Stimulated activated naive CD8-positive, alpha-beta T cell treated with anti-CD3 and anti-CD28 coated beads, Interleukin-15, Interleukin-2, amounts not matched to agents 100 ng/mL and 50 ng/mL, for 24 hours (primary cell): ENCODE results near the gene FANK1.
A peak's percentile ranks its signal among the peaks of the same experiment; 100 is the strongest.
"Not testable (repeated sequence)": the region's sequence is repeated elsewhere in the genome, so short reads cannot be mapped to it uniquely, and the experiment has no call there.

Experiments used
- H3K27ac Mint-ChIP-seq: one replicate; pipeline ENCODE4 v1.8.0; 2021; ENCODE audit warnings: mild to moderate bottlenecking, mixed read lengths
- H3K27me3 Mint-ChIP-seq: one replicate; pipeline ENCODE4 v1.8.0; 2021; ENCODE audit warnings: mixed read lengths
- H3K36me3 Mint-ChIP-seq: one replicate; pipeline ENCODE4 v1.8.0; 2021; ENCODE audit warnings: low read depth, mixed read lengths
- H3K4me1 Mint-ChIP-seq: one replicate; pipeline ENCODE4 v1.8.0; 2021; ENCODE audit warnings: low read depth, mixed read lengths
- H3K4me3 Mint-ChIP-seq: one replicate; pipeline ENCODE4 v1.8.0; 2021; ENCODE audit warnings: mild to moderate bottlenecking, mixed read lengths
- H3K9me3 Mint-ChIP-seq: one replicate; pipeline ENCODE4 v1.8.0; 2021; ENCODE audit warnings: mixed read lengths

Gene FANK1

GRCh38 chr10:125896088-125896934, at the start of gene FANK1:
FANK1 (plus strand) TSS chr10:125896564; CDS start chr10:125896643, 79 bp downstream.
- not testable (repeated sequence) for H3K36me3 Mint-ChIP-seq, H3K27me3 Mint-ChIP-seq, H3K9me3 Mint-ChIP-seq
- Mint-ChIP-seq H3K4me3 (peak within 1 kb of the TSS; percentile 90), H3K4me1 (peaks cover 21% of the 10 kb centered on the region), H3K27ac (peak within 1 kb of the TSS; percentile 95)

DNA sequence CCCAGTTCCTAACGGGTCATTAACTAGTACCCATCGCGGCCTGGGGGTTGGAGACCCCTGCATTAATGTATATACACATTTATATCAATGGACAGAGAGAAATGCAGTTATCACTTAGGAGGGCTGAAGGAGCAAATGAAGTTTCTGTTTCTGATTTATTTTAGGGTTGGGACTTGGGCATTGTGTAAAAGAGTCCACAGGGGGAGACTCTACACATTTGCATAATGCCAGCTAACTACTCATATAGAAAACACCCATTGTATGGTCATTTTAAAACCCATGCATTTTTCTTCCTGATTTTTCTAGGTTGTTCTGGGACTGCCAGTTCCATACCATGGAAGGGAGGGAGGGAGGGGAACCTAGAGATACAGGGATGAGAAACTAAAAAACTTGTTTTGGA, 49.5 kb upstream of the FANK1 start:
- no peak overlapping the region for H3K27ac Mint-ChIP-seq
- H3K4me3 Mint-ChIP-seq, result no peak overlapping the region
- peaks cover 32% of the 10 kb centered on the region for H3K36me3 Mint-ChIP-seq
- H3K4me1 Mint-ChIP-seq, result no peaks in the 10 kb centered on the region
- H3K9me3 Mint-ChIP-seq, result no peaks in the 10 kb centered on the region
- H3K27me3 Mint-ChIP-seq, result no peaks in the 10 kb centered on the region

DNA sequence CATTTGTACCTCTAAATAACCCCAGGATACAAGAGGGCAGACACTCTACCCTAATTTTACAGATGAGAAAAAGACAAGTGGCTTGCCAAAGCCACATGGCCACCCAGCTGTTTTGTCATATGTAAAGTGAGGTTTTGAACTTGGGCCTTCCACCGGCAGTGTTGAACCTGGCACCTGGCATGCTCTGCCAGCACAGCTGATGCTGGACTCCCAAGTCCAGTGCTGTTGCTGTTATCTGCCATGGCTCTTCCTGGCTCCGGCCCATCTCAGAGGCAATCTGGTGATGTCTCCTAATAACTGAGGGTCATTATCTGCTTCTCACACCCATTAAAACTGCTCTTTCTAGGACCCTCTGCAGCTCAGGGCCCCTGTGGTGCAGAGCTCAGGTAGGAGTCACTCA, 48.0 kb upstream of the FANK1 start:
- Mint-ChIP-seq H3K4me1 (no peaks in the 10 kb centered on the region), H3K27ac (no peak overlapping the region), H3K4me3 (no peak overlapping the region), H3K36me3 (peaks cover 35% of the 10 kb centered on the region), H3K27me3 (no peaks in the 10 kb centered on the region), H3K9me3 (no peaks in the 10 kb centered on the region)

DNA sequence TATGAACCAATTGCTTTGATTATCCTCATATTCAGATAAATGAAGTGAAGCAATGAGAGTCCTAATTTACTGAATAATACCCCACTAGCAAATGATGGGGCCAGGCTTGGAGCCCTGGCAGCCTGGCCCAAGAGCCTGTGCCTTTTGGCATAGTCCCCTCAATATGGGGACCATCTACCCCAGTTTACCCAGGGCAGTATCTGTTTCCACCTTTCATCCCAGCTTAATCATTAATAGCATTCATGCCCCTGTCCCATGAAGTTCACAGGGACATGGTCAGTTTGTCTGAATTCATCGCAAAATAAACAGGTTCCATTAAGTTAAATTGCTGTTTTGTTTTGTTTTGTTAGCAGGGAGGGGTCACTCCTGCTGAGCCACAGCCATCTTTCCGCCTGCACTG, 47.5 kb upstream of the FANK1 start:
- Mint-ChIP-seq H3K27ac (no peak overlapping the region), H3K4me3 (no peak overlapping the region), H3K36me3 (peaks cover 40% of the 10 kb centered on the region), H3K9me3 (no peaks in the 10 kb centered on the region), H3K4me1 (no peaks in the 10 kb centered on the region), H3K27me3 (no peaks in the 10 kb centered on the region)

DNA sequence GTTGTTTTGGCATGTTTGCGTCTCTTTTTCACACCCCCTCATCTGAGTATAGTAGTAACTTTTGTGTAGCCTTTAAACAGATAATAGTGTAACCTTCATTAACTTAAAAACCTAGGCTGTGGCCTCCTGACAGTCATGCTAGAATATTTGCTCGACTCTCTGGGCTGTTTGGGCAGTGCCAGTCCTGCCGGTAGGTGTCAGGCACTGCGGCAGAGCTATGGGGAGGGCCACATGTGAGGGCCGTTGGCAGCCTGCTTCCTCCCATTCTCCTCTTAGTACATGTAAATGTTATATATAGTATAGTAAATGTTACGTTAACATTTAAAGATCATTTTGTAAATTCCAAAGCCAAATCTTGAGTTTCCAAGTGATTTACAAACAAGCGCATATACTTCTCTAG, 46.9 kb upstream of the FANK1 start:
- Mint-ChIP-seq H3K4me1 (no peaks in the 10 kb centered on the region), H3K27me3 (no peaks in the 10 kb centered on the region), H3K36me3 (peaks cover 37% of the 10 kb centered on the region), H3K9me3 (no peaks in the 10 kb centered on the region), H3K27ac (no peak overlapping the region), H3K4me3 (no peak overlapping the region)

GRCh38 chr10:125850766-125851731, 45.3 kb upstream of the FANK1 start:
- Mint-ChIP-seq H3K36me3 (peaks cover 39% of the 10 kb centered on the region), H3K4me1 (no peaks in the 10 kb centered on the region), H3K4me3 (no peak overlapping the region), H3K9me3 (no peaks in the 10 kb centered on the region), H3K27ac (no peak overlapping the region), H3K27me3 (no peaks in the 10 kb centered on the region)

DNA sequence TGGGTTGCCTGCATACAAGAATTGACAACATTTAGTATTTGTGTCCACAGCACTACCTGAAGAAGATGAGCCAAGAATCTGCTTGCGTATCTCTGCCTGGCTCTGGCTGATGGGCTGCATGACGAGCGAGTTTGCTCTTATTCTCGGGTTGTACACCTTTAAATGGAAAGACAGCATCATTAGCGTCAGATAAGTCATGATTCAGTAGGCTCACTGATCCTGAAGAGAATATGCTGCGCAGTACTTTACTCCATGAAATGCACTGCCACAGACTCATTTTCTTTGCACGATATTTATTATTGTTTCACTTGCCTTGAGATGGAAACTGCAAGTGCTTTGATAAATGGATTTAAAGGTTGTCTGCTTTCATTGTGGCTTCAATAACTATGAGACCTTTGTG, 43.9 kb upstream of the FANK1 start:
- no peaks in the 10 kb centered on the region for H3K27me3 Mint-ChIP-seq
- H3K36me3 Mint-ChIP-seq, result peaks cover 39% of the 10 kb centered on the region
- no peak overlapping the region for H3K4me3 Mint-ChIP-seq
- H3K4me1 Mint-ChIP-seq, result no peaks in the 10 kb centered on the region
- no peak overlapping the region for H3K27ac Mint-ChIP-seq
- no peaks in the 10 kb centered on the region for H3K9me3 Mint-ChIP-seq

DNA sequence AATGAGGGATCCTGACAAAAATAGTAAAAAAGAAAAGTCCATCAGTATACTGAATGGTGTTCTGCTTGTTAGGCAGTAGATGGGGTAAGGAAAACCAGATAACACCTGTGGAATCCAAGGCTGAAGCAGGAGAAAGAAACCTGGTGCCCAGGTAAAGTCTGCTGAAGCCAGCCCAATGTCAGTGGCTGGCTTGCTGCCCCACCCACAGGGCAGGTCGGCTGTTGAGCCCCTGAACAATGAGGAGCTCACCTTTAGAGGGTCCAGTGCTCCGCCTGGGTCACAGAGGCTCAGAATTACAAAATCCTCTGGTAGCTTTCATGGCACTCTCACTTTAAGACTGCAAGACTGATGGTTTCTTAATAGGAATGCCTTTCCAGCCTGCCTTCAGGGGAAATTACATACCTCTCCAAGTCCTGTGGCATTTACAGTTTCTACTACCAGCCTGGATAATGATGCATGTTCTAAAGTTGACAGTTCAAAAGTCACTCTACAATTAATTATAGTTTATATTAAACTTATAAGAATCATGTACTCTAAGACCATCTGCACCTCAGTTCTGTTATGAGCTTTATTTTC, 39.1 kb upstream of the FANK1 start:
- peaks cover 16% of the 10 kb centered on the region for H3K36me3 Mint-ChIP-seq
- no peaks in the 10 kb centered on the region for H3K4me1 Mint-ChIP-seq
- H3K27me3 Mint-ChIP-seq, result no peaks in the 10 kb centered on the region
- H3K9me3 Mint-ChIP-seq, result no peaks in the 10 kb centered on the region
- H3K27ac Mint-ChIP-seq, result no peak overlapping the region
- H3K4me3 Mint-ChIP-seq, result no peak overlapping the region

DNA sequence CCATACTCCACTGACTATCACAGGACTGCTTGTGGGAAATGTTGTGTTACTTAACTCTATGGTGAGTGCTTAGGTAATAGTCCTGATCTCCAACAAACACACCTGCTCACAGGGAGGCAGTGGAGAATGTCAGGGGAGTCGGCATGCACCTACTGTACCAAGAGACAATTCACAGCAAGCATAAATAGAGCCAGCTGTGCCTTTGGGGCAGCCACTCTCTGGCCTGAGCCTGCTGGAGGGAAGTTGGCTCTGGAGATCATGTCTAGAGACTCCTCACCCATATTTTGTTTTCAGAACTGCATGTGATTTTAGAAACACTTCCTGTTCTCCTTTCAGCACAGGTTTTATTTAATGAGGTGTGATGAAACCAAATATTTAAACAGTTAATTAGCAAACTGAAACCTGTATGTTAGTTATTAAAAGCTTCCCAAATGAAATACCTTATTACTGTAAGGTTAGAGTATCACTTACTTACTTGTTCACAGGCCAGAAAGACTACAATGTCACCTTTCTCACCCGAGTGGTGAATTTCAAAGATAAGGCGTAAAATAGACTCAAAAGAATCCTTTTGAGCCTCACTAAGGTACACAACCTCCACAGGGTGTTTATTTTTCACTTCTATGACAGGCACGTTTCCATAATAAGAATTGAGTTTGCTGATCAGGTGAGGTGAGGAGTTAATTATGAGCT, 37.1 kb upstream of the FANK1 start:
- no peaks in the 10 kb centered on the region for H3K27me3 Mint-ChIP-seq
- no peaks in the 10 kb centered on the region for H3K4me1 Mint-ChIP-seq
- no peak overlapping the region for H3K4me3 Mint-ChIP-seq
- H3K27ac Mint-ChIP-seq, result no peak overlapping the region
- H3K9me3 Mint-ChIP-seq, result no peaks in the 10 kb centered on the region
- peaks cover 8% of the 10 kb centered on the region for H3K36me3 Mint-ChIP-seq

GRCh38 chr10:125865120-125865519, 31.2 kb upstream of the FANK1 start:
- Mint-ChIP-seq H3K9me3 (no peaks in the 10 kb centered on the region), H3K36me3 (peaks cover 16% of the 10 kb centered on the region), H3K4me1 (no peaks in the 10 kb centered on the region), H3K4me3 (no peak overlapping the region), H3K27ac (no peak overlapping the region), H3K27me3 (no peaks in the 10 kb centered on the region)

DNA sequence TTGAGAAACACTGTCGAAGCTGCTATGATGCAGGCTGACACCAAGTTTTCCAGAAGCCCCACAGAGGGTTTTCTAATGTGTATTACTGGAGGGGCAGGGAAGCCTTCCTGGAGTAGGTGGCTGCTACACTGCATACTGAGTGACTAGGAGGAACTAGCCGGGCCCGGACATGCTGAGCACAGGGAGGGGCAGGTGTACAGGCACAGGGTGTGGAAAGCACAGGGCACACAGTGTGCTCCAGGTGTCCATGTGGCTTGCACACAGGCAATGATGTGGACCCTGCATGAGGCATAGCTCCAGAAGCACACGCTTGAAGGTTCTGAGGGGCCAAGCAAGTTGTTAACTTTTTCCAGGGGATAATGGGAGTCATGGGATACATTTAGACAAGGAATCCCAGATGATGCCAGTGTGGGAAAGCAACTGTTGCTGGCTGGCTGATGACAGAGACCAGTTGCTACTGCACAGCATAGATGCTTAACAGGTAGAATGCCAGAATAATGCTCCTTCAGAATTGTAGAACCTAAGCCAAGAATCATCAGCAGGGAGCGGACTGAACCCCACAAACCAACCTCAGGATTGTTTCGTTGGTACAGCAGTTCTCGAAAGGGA, 29.8 kb upstream of the FANK1 start:
- Mint-ChIP-seq H3K4me3 (no peak overlapping the region), H3K36me3 (peaks cover 16% of the 10 kb centered on the region), H3K9me3 (no peaks in the 10 kb centered on the region), H3K4me1 (no peaks in the 10 kb centered on the region), H3K27me3 (no peaks in the 10 kb centered on the region), H3K27ac (no peak overlapping the region)

GRCh38 chr10:125868372-125868975, 27.9 kb upstream of the FANK1 start:
- Mint-ChIP-seq H3K9me3 (no peaks in the 10 kb centered on the region), H3K36me3 (peaks cover 18% of the 10 kb centered on the region), H3K4me3 (no peak overlapping the region), H3K4me1 (no peaks in the 10 kb centered on the region), H3K27ac (no peak overlapping the region), H3K27me3 (no peaks in the 10 kb centered on the region)

DNA sequence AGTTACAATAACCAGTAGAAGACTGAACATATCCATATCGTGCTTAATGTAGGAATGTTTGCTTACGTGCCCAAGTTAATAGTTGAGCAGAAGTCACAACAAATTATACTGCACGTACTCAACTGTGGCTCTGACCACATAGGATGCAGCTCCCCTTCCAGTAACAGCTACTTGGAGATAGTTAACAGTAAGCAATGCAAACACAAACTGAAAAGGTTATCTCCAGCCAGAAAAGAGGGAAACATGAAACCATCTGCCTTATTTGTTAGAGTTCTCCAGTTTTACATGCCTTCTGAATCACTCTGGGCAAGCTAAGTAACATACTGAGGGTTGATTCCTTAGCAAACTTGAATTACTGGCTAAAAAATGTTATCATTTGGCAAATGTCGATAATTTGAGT, 25.0 kb upstream of the FANK1 start:
- Mint-ChIP-seq H3K4me1 (no peaks in the 10 kb centered on the region), H3K27me3 (no peaks in the 10 kb centered on the region), H3K36me3 (peaks cover 29% of the 10 kb centered on the region), H3K27ac (no peak overlapping the region), H3K4me3 (no peak overlapping the region), H3K9me3 (peaks cover 7% of the 10 kb centered on the region)
